Measurements from ENCODE around the gene CIART.
"Not testable (repeated sequence)": the region's sequence is repeated elsewhere in the genome, so short reads cannot be mapped to it uniquely, and the experiment has no call there.

Gene CIART, protein sequence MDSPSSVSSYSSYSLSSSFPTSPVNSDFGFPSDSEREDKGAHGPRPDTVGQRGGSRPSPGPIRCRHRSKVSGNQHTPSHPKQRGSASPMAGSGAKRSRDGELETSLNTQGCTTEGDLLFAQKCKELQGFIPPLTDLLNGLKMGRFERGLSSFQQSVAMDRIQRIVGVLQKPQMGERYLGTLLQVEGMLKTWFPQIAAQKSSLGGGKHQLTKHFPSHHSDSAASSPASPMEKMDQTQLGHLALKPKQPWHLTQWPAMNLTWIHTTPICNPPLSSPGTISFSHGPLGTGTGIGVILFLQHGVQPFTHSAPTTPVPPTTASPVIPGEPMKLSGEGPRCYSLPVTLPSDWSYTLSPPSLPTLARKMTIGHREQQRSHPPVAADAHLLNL

DNA sequence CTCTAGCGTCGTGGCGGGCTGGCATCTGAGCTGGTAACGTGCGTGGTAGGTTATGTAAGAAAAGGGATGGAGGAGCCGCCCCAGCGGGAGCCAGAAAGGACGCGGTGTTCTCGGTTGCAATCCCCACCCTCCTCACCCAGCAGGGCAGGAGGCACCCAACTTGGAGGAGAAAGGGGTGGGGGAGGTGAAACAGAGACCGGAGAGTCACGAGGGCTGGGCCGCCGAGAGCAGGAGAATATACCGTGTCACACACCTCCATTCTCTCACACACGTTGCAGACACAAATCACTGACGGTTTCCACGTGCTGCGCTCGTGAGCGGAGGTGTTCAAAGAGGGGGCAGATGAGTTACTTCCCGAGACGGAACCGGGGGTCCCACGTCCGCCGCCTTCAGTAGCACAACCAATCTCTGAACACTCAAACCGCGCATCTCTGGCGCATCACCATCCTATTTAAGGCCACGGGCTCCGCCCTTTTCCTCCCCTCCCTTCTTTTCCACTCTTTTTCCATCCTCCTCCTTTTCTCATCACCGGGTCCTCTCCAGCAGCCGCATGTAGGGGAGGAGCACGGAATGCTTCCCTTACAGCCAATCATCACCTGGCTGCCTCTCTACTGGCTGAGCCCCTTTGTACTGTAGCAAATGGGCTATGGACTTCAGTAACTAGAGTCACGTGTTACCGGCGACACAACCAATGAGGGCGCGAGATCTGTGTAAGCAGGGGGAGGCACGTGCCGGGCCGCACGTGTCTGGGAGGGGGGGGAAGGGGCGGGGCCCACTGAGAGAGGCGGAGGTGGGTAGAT, at the start of gene CIART:
CIART (plus strand) TSS at position 797 of the 800 bp plus-strand sequence. CDS start 714 bp downstream, outside the sequence.
- peak in 2 of 3 experiments; percentile 25 to 53 for DNase-seq (ENCODE audit: low read depth in 2 of 3, low spot score in 2 of 3)

DNA sequence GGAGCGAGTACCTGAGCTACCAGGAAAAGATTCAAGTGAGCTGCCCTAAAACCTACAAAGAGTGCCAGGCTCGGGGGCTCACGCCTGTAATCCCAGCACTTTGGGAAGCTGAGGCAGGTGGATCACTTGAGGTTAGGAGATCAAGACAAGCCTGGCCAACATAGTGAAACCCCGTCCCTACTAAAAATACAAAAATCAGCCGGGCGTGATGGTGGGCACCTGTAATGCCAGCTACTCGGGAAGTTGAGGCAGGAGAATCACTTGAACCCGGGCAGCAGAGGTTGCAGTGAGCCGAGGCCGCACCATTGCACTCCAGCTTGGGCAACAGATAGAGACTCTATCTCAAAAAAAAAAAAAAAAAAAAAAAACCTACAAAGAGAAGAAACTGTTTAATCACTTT, 49.4 kb upstream of the CIART start:
- not testable (repeated sequence) for DNase-seq (ENCODE audit: low read depth in 2 of 3, low spot score in 2 of 3)

DNA sequence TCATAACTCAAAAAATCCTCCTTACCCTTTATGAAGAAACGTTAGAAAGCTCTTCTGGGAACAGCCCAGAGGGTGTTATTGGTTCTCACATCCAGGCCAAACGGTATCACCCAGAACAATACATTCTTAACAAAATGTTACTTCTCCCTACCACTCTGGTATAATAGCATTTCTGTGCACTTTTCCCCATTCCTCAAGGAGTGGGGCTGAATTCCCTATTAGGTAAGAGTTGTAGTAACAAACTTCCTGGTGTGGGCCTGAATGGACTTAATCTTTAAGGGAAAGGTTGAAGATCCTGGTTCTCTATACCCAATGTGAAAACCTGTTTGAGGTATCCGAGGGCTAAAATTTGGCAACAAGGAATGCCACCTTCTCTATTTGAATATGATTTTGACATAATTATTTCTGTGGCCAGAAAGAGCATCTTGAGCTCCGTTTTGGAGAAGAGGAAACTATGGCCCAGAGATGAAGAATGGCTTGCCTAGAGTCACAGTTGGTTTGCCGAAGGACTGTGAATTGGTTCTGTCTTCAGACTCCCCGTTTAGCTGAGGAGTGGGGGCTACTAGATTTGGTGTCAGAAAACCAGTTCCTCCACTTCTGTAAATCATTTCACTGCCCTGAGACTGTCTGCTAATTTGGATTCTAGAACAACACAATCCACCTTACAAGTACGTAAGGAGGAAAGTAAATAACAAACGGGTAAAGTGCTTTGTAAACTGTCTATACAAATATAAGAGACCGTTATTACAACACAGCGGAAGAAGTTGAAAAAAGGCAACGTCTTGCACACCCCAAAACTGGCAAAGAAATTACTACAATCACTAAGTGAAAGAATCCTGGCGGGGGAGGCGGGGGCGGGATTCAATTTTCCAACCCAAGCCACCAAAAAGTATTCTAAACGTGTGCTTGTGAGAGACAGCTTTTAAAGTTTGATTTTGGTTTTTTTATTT, 48.7 kb upstream of the CIART start:
- peak in 1 of 3 experiments; percentile 10 for DNase-seq (ENCODE audit: low read depth in 2 of 3, low spot score in 2 of 3)

DNA sequence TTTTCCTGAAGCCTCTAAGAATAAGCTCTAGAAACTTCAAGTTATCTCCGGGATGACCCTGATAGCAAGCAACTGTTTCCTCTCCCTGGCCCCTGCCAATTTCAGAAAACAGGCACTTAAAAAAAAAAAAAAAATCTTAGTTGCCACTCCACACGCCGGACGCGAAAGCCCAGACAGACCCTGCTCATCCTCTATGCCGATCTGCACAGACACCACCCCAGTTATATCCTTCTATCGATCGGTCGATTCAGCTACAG, 48.1 kb upstream of the CIART start:
- DNase-seq (ENCODE audit: low read depth in 2 of 3, low spot score in 2 of 3): no peak

DNA sequence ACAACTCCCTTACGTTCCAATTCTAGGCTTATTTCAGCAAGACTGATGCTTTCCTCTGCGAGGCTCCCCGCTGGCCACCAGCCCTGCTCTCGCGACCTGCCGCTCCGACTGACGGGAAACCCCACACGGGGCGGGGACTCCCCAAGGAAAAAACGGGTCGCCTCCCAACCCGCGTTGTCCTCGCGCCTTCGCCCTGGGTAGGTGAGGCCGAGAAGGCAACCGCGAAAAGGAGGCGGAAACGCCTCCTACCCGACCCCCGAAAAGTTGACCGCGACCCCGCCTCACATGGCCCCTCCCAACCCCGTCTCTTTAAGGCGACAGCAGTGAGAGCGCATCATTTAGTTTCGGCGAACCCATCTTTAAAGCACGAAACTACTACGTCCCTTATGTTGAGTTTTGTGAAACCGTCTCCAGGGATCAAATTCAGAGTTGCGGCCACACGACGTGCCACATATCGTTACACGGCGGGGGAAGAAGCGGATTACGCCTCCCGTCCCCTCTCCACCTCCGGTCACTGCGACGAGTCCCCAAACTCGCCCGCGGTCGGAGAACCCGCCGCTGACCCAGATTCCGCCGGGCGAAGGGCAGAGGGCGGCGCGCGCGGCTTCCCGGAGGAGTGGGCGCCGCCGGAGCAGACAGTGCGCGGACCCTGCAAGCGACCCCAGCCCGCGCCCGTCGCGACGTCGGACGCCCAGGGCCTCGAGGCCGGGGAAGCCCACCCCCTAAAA, 47.6 kb upstream of the CIART start:
- peak; percentile 75 to 91 (median 77) for DNase-seq (ENCODE audit: low read depth in 2 of 3, low spot score in 2 of 3)

DNA sequence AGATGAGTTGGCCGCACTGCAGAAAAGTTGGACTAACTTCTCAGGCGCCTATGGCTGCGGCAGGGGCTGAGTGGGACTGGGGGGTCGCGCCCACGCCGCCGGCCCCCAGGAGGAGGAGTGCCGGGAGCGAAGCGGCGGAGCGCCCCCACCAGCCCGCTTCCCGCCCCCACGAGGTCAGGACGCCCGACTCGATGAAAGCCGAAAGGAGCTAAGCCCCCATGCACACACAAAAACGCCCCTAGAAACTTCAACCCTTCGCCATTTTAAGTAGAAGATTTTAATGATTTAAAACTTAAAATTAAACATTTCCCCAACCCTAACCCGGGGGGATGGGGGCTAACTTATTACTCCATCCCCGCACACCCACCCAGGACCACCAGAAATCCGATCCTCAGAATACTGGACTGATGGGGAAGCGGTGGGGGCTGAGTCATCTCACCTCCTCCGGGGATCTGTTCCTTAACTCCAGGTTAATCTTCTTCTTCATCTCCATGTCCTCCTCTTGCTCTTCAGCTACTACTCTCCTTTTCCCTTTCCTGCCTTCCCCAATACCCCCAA, 47.0 kb upstream of the CIART start:
- DNase-seq (ENCODE audit: low read depth in 2 of 3, low spot score in 2 of 3): peak in 1 of 3 experiments; percentile 25

DNA sequence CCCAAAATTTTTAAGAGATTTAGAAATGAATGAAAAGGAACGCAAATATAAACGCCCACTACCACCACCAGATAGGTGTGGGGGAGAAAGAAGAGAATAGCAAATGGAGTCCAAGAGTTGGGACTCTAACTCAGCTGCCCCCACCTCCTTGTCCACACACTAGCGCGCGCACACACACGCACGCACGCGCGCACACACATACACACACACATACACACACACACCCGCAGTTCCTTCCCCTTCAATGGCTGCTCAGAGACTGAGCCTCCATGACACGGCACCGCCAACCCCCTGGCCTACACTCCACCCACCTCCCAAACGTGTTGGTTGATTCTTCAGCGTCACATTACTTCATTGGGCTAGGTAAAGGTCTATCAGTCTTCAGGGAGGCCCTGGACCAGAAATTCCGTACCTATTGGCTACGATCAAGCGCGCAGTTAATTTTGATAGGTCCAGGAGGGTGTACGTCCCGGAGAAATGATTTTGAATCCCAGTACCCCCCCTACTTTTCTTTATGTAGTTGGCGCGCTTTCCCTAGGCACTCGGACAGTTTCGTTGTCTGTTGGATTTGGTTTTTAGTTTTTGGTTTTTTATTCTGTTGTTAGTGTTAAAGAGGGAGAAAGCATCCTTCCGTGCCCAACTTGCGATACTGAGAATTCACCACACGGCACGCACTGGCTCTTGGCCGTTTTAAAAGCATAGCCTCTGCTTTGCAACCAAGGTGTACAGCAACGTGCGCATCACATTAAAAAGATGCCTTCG, 46.3 kb upstream of the CIART start, which contains the start of gene ANP32E:
ANP32E (minus strand) TSS at position 261 of the 762 bp plus-strand sequence. CDS start 326 bp downstream, outside the sequence.
- DNase-seq (ENCODE audit: low read depth in 2 of 3, low spot score in 2 of 3): peak; percentile 56 to 80 (median 73)

DNA sequence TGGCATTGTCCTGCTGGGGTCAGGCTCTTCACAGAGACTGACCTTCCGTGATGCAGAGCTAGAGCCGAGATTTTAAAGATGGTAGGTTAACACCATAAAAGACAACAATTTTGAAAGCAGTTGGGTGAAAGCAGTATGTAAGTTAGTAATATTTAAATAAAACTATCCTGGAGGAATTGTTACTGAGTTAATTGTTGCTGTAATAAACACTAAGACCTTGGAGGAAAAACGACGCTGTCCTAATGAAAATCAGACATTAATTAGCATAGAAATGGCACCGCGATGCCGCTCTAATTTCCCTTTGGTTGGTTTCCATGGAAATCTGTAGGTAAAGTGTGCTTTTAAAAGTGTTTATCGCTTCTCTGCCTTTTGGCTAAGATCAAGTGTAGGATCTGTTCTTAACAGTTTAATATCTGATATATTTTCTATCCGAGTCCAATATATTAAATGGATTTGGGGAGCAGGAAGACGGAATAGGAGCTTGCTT, 45.7 kb upstream of the CIART start:
- no peak for DNase-seq (ENCODE audit: low read depth in 2 of 3, low spot score in 2 of 3)

DNA sequence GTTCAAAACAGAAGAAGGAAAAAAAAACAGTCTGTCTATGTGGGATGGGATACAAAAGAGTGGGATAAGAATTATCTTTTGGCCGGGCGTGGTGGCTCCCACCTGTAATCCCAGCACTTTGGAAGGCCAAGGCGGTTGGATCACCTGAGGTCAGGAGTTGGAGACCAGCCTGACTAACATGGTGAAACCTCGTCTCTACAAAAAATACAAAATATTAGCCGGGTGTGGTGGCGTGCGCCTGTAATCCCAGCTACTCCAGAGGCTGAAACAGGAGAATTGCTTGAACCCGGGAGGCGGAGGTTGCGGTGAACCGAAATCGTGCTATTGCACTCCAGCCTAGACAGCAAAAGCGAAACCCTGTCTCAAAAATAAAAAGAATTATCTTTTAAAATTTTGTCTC, 45.2 kb upstream of the CIART start:
- DNase-seq (ENCODE audit: low read depth in 2 of 3, low spot score in 2 of 3): not testable (repeated sequence)

DNA sequence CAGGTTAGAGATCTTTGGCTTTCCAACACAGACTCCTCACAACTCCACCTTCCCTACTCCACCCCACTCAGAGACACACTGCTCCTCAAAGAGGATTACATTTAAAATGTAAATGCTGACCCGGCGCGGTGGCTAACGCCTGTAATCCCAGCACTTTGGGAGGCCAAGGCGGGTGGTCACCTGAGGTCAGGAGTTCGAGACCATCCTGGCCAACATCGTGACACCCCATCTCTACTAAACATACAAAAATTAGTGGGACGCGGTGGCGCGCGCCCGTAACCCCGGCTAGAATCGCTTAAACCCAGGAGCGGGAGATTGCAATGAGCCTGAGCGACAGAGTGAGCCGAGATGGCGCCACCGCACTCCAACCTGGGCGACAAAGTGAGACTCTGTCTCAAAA, 44.6 kb upstream of the CIART start:
- DNase-seq (ENCODE audit: low read depth in 2 of 3, low spot score in 2 of 3): no peak

DNA sequence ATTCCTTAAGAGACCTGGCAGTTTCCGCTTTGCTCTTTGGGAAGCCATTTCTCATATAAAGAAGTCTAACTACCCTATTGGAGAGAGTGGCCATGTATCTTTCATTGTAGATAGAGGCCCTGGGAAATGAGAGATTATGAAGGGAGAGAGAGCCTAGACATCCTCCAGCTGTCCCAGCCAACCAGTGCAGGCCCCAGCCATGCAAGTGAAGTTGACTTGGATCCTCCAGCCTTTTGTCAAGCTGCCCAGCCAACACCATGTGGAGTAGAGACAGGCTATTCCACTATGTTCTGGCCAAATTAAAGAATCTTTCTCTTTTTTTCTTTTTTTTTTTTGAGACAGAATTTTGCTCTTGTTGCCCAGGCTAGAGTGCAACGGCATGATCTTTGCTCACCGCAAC, 39.4 kb upstream of the CIART start:
- DNase-seq (ENCODE audit: low read depth in 2 of 3, low spot score in 2 of 3): no peak

DNA sequence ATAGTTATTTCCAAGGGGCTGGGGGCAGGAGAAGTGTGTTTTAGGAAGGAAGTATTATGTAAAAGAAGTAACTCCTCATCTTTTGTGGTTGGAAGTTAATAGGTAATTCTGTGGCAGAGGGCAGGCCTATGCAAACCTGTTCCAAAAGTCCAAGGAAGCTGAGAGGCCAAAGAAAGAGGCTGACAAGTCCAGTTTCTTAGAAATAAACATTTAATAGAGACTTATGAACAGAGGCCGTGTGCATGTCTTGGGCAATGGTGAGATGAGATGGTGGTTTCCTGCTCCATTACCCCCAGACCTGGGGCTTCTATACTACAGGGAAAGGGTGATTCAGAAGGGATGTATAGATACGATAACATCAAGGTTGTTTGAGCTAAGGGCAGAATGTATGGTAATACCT, 32.4 kb upstream of the CIART start:
- no peak for DNase-seq (ENCODE audit: low read depth in 2 of 3, low spot score in 2 of 3)

DNA sequence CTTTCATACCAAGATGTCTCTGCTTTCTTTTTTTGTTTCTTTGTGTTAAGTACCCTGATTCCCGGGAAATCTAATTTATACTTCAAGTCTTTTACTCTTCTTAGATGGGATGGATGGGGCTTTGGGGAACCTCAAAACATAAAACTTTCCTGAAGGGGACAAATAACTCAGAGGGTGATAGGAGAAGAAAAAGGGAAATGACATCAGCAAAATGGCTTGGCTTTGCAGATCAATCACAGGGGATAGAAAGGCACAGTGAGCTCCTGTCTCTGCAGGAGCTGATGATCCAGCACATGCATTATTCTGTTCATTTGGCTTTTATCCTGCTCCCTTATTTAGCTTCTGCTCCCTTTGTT, 26.2 kb upstream of the CIART start:
- DNase-seq (ENCODE audit: low read depth in 2 of 3, low spot score in 2 of 3): no peak

DNA sequence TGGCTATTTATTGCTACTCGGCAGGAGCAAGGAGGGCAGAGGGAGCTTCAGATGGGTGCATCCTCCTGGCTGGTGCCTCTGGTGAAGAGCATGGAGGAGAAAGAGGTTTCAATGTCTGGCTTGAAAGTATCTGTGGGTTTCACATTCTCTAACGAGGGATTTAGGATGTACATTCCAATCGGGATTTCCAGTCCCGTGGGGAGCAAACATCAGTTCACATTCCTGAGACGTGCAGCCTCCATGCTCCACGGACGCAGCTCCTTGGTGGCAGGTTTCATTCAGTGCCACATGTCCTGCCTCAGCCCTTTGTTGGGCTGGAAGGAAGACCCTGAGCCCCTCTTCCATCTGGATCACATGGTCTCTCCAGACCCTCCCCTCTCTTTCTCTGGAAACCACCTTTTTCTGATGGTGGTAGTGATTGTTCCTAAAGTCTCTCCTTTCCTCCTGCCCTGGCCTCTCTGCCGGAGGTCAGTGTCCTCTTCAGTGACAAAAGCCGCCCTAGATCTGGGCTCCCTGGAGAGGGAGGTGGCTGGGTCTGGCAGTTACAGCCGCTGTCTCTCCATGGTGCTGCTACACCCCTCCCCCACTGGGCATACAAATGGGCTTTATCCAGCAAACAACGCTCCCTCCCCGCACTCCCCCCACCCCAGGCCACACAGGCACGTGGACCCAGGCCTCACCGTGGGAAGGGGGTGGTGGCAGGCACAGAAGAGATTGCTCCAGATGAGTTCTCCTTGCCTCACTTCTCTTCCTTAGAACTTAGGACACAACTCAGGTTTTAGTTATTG, 25.6 kb upstream of the CIART start:
- DNase-seq (ENCODE audit: low read depth in 2 of 3, low spot score in 2 of 3): no peak

DNA sequence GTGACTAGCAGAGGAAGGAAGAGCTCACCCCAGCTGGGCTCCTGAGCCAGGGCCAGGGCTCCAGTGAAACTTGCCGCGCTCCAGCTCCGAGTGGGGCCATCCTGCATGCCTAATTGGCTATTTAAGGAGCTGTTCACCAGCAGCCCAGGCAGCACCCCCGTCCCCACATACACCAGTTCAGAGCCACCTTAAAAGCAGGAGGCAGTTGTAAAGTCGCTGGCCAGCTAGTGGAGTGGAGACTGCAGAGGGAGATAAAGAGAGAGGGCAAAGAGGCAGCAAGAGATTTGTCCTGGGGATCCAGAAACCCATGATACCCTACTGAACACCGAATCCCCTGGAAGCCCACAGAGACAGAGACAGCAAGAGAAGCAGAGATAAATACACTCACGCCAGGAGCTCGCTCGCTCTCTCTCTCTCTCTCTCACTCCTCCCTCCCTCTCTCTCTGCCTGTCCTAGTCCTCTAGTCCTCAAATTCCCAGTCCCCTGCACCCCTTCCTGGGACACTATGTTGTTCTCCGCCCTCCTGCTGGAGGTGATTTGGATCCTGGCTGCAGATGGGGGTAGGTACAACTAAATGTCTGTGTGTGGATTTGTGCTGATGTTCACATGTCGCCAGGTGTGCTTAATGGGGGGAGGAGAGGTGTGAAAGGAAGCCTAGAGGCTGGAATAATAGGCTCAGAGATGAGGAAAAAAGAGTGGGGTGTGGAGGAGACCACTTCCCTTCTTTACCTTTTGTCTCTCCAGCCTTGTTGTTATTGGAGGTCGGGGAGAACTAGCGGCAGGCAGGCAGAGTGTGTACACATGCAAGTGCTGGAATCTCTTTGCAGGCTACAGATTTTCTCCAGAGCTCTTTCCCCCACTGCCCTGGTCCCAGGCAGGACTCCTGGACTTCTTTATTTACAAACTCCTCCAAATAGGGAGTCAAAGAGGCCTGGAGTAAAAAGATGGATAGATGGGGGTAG, 24.4 kb upstream of the CIART start, which contains the start of gene CA14:
CA14 (plus strand) TSS at position 151 of the 962 bp plus-strand sequence; CDS start at position 506, 355 bp downstream.
- no peak for DNase-seq (ENCODE audit: low read depth in 2 of 3, low spot score in 2 of 3)

DNA sequence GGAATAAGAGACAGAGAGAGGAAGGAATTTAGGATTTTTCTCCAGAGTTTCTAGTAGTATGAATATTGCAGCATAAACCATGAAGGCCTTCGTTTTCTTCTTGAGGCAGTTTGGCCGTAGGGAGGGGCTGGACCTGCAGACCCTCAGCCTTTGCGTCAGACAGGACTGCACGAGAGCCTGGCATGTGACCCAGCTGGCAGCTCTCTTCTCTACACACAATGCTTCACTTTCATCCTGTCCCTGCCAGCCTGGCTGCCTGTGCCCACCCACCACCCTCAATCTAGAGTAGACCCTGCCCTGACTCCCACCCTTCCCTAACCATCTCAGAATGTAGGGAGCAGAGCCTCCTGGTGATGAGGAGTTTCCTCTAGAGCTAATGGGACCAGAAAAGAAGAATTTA, 23.1 kb upstream of the CIART start:
- DNase-seq (ENCODE audit: low read depth in 2 of 3, low spot score in 2 of 3): no peak

Measured in activated CD8-positive, alpha-beta memory T cell treated with anti-CD3 and anti-CD28 coated beads for 48 hours (primary cell).